Psoas muscle (tissue), 8 donors: Measurements from ENCODE around the gene RNPS1. TPM values are rescaled to one million over a fixed set of nuclear protein-coding genes. Genes with fewer than 3 reads are reported as not detected.

ENCODE experiments used
- ATAC-seq, 4 donors: fragments of 200-7000 bp; cut with Tn5 transposase; one replicate each; pipeline ENCODE4 v1.9.1; 2020; ENCODE audit warnings: moderate library complexity in 3 of 4, mild to moderate bottlenecking in 2 of 4
- DNase-seq, 2 donors: peaks; one replicate each; pipeline ENCODE4 v3.0.0-alpha.2; 2020
- H3K27ac ChIP-seq: fragments of 200-600 bp; one replicate; pipeline ENCODE4 v1.8.0; 2022
- H3K27me3 ChIP-seq, 3 donors: fragments of 200-600 bp in 1 of 3; one replicate each; pipeline versions ENCODE4 v1.6.1 to v1.8.0; 2013 to 2022; ENCODE audit warnings: low read length in 2 of 3, mild to moderate bottlenecking in 2 of 3, moderate library complexity in 1 of 3; ENCODE audit not compliant: insufficient read depth in 3 of 3
- H3K36me3 ChIP-seq, 2 donors: fragments of 200-600 bp in 1 of 2; one replicate each; pipeline versions ENCODE4 v1.6.1 to v1.8.0; 2013 to 2022; ENCODE audit warnings: low read depth in 1 of 2, mild to moderate bottlenecking in 1 of 2, moderate library complexity in 1 of 2; ENCODE audit not compliant: insufficient read depth in 1 of 2
- H3K4me1 ChIP-seq: fragments of 200-600 bp; one replicate; pipeline ENCODE4 v1.8.0; 2022
- H3K4me3 ChIP-seq: fragments of 200-600 bp; one replicate; pipeline ENCODE4 v1.8.0; 2022; ENCODE audit warnings: mild to moderate bottlenecking
- H3K9me3 ChIP-seq: fragments of 200-600 bp; one replicate; pipeline ENCODE4 v1.8.0; 2022
- CTCF ChIP-seq: fragments of 200-600 bp; IDR thresholded peaks from one replicate; pipeline ENCODE4 v1.8.0; 2022; ENCODE audit warnings: antibody characterized with exemption
- WGBS, 3 donors: extraction: QIAGEN DNeasy Blood & Tissue Kit; methylation state at CpG; one replicate each; pipeline versions ENCODE4 v1.1.6 to v1.1.7; 2013; 5-methylcytosine and 5-hydroxymethylcytosine counted together
- intact Hi-C, 2 donors: fragments of 100-400 bp; cut with DNase I; formaldehyde crosslinking; loops; one replicate each; pipeline versions ENCODE4 v1.11.0 to v1.14.2; 2022
- polyA plus RNA-seq, 3 donors: library from polyadenylated mRNA; stranded (reverse); fragments of 200-250 nt; gene quantifications; one replicate each; pipeline ENCODE4 v1.2.3, GENCODE V29; 2013
- total RNA-seq, 4 donors: library from RNA; stranded (reverse); fragmentation: NEBNext Ultra II Directional in 2 of 4; extraction: Animal tissue kit (Norgen Biotek cat#: 25700) in 2 of 4; gene quantifications; one replicate each; pipeline versions ENCODE4 v1.2.1 to v1.2.4, GENCODE V29; 2021 to 2023
- donor health status: healthy with polysubstance abuse.
- donor health status: DM: no; HTN: no; CAD: no; lungs with moderate emphysema.
- donor health status: Bipolar disorder and iron deficiency.
- donor health status: healthy.
- donor health status: DM: yes; HTN: yes; CAD: no.
- donor health status: DM: no; HTN: no; CAD: no.
- donor health status: DM: no; HTN: no; CAD: no.
- donor health status: DM: yes; HTN: yes; CAD: no.

Gene RNPS1
- total and polyA plus RNA-seq, 7 donors = 165 to 441 (median 193) TPM

GRCh38 chr16:2235234-2235651 lies 32.7 kb downstream of the RNPS1 start:
- intact Hi-C loops = no loop called here
- Histone ChIP-seq H3K36me3 (peaks cover 3 to 67% of the 10 kb centered on the region in 2 donors), H3K9me3 (no peaks in the 10 kb centered on the region), H3K27ac (no peak overlapping the region), H3K4me3 (no peak overlapping the region), H3K27me3 (peaks cover 0 to 13% (median 4%) of the 10 kb centered on the region in 3 donors), H3K4me1 (peaks cover 9% of the 10 kb centered on the region)
- WGBS, 3 donors = 87 to 90% (median 89%) methylated on average over 22 to 28 of the region's 28 CpGs
- DNase-seq (no peak), ATAC-seq (no peak)
- TF ChIP-seq CTCF = no peak

- peaks cover 0 to 13% (median 4%) of the 10 kb centered on the region in 3 donors for H3K27me3 ChIP-seq
- peaks cover 9% of the 10 kb centered on the region for H3K4me1 ChIP-seq
- H3K27ac ChIP-seq = no peak overlapping the region
- no peak for TF ChIP-seq CTCF
- DNase-seq = no peak
- no peak overlapping the region for H3K4me3 ChIP-seq
- intact Hi-C loops = no loop called here
- WGBS, 3 donors = 90 to 93% (median 93%) methylated on average over 17 to 18 of the region's 18 CpGs
- H3K36me3 ChIP-seq = peaks cover 3 to 67% of the 10 kb centered on the region in 2 donors
- ATAC-seq = no peak
- H3K9me3 ChIP-seq = no peaks in the 10 kb centered on the region
Observed at GRCh38 chr16:2234813-2235170, 33.1 kb downstream of the RNPS1 start.

- Histone ChIP-seq H3K4me1 (peaks cover 9% of the 10 kb centered on the region), H3K27me3 (peaks cover 0 to 13% (median 4%) of the 10 kb centered on the region in 3 donors), H3K27ac (no peak overlapping the region), H3K4me3 (no peak overlapping the region), H3K36me3 (peaks cover 3 to 67% of the 10 kb centered on the region in 2 donors), H3K9me3 (no peaks in the 10 kb centered on the region)
- no peak for TF ChIP-seq CTCF
- intact Hi-C loops = no loop called here
- ATAC-seq (no peak), DNase-seq (no peak)
- 93 to 96% (median 94%) methylated on average over 41 to 51 of the region's 51 CpGs for WGBS, 3 donors
Observed at GRCh38 chr16:2233872-2234812, 33.8 kb downstream of the RNPS1 start.

GRCh38 chr16:2233046-2233775 lies 34.7 kb downstream of the RNPS1 start:
- H3K4me3 ChIP-seq = no peak overlapping the region
- no peak overlapping the region for H3K27ac ChIP-seq
- no peak for TF ChIP-seq CTCF
- DNase-seq = no peak
- H3K4me1 ChIP-seq = peaks cover 9% of the 10 kb centered on the region
- ATAC-seq = no peak
- H3K27me3 ChIP-seq = peaks cover 0 to 13% (median 4%) of the 10 kb centered on the region in 3 donors
- peaks cover 3 to 76% of the 10 kb centered on the region in 2 donors for H3K36me3 ChIP-seq
- WGBS, 3 donors = 85 to 91% (median 88%) methylated on average over 26 to 28 of the region's 28 CpGs
- intact Hi-C loops = no loop called here
- no peaks in the 10 kb centered on the region for H3K9me3 ChIP-seq
